AG04450 (cell line): ENCODE results near the gene RPL35. TPM values are rescaled to one million over a fixed set of nuclear protein-coding genes. Genes with fewer than 3 reads are reported as not detected.

Experiments used
- CTCF ChIA-PET: fragments of 300-600, 350-600 bp; formaldehyde crosslinking; extraction: SDS; loops from one replicate; lab custom pipeline; 2022; ENCODE audit warnings: antibody characterized with exemption, inconsistent platforms; lab: Charles Lee
- POLR2A ChIA-PET: fragments of 350-600 bp; formaldehyde crosslinking; extraction: SDS; loops from one replicate; lab custom pipeline; 2021; ENCODE audit warnings: antibody characterized with exemption, inconsistent platforms; lab: Yijun Ruan, JAX
- DNase-seq: peaks from one replicate; pipeline ENCODE4 v3.0.0-alpha.2; 2011; ENCODE audit warnings: low read depth, low spot score
- H3K27ac ChIP-seq: one replicate; pipeline ENCODE4 v1.5.1; 2012; ENCODE audit warnings: low read depth, low read length, control low read depth
- H3K27me3 ChIP-seq: one replicate; pipeline ENCODE4 v1.6.0; 2012; ENCODE audit warnings: low read length; ENCODE audit not compliant: control insufficient read depth, insufficient read depth
- H3K4me3 ChIP-seq: 2 replicates; pipeline ENCODE4 v1.5.1; 2011; ENCODE audit warnings: mild to moderate bottlenecking, low read depth, low read length, control low read depth
- H3K9me3 ChIP-seq: 2 replicates; pipeline ENCODE4 v1.5.1; 2012; ENCODE audit warnings: low read length; ENCODE audit not compliant: control insufficient read depth, insufficient read depth
- CTCF ChIP-seq: IDR thresholded peaks from 2 replicates; pipeline ENCODE4 v1.5.1; 2011; ENCODE audit warnings: low read depth, low read length, control low read depth, inconsistent platforms
- polyA plus RNA-seq: library from polyadenylated mRNA; depleted of rRNA; stranded (reverse); fragments of >200 nt; gene quantifications from 2 replicates; pipeline ENCODE4 v1.2.3, GENCODE V29; 2011

The RPL35 gene
- polyA plus RNA-seq, 1 experiment, result 2,283 TPM

DNA sequence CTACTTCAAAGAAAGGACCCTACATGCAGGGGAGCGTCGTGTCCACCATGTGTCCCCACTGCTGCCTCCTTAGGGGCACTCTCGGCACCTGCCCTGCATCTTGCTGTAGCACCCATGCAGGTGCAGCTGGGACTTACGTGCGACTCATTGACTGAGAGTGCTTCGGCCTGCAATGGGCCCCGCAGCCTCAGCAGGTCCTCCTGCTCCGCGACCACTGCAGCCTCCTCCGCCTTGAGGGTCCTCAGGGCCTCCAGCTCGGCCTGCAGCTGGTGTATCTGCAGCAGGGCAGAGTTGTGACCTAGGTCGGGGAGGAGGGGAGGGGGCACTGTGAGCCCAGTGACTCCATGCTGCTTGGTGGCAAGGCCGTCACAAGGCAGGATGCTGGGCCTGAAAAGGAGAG, 27.2 kb upstream of the RPL35 start:
- H3K27ac ChIP-seq, result no peak overlapping the region

DNA sequence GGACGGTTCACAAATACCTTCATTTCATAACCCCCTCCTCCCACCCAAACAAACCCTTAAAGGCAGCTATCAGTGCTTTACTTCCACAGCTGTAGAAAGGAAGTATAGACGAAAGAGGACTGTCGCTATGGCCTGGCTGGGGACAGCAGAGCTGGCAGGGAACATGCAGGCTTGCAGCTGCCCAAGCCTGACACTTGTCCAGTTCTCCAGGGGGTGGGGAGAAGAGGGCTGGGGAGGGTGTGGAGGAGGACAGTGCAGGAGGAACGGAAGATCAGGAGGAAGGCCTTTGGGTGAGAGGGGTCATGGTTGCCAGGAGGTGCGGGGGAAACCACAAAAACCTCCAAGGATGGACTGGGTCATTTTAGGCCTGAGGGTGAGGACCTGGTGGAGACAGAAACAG, 26.1 kb upstream of the RPL35 start:
- DNase-seq, result no peak
- Histone ChIP-seq H3K4me3 (no peak overlapping the region), H3K9me3 (no peaks in the 10 kb centered on the region; the same call in 1 of the 2 replicates), H3K27me3 (no peaks in the 10 kb centered on the region), H3K27ac (no peak overlapping the region)
- no peak for TF ChIP-seq CTCF
- CTCF ChIA-PET, result no interaction called here
- POLR2A ChIA-PET, result interaction anchor here (0.6 kb wide), 1 partner anchor 49 kb away, joined by 6 read pairs; no protein-coding TSS in a partner anchor

More for the DNA sequence above, 27.2 kb upstream of the RPL35 start:
- H3K4me3 ChIP-seq, result no peak overlapping the region
- TF ChIP-seq CTCF, result no peak
- no peaks in the 10 kb centered on the region for H3K27me3 ChIP-seq
- POLR2A ChIA-PET, result no interaction called here
- DNase-seq, result no peak
- no peaks in the 10 kb centered on the region; the same call in 1 of the 2 replicates for H3K9me3 ChIP-seq
- CTCF ChIA-PET, result no interaction called here

- no peak for DNase-seq
- no peaks in the 10 kb centered on the region for H3K27me3 ChIP-seq
- no peaks in the 10 kb centered on the region; the same call in 1 of the 2 replicates for H3K9me3 ChIP-seq
- CTCF ChIA-PET, result no interaction called here
- POLR2A ChIA-PET, result no interaction called here
- no peak for TF ChIP-seq CTCF
- no peak overlapping the region for H3K4me3 ChIP-seq
- H3K27ac ChIP-seq, result no peak overlapping the region
Observed at GRCh38 chr9:124886866-124887492, 25.2 kb upstream of the RPL35 start.

DNA sequence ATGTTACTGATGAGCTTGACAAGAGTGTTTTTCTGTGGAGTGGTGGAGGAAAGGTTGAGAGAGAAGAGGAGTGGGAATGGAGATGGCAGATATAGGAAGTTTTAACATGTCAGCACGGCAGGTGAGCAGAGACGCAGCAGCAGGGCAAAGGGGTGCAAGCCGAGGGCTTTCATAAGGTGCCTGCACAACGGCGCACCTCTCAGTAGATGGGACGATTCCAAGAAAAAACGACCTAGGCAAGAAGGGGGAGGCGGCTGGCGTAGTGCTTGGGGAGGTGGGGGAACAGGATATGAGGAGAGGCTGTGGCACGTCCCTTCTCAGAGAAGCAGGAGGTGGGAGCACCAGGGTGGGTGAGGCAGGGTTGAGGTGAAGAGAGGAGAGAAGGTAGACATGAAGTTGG, 24.7 kb upstream of the RPL35 start:
- H3K9me3 ChIP-seq, result no peaks in the 10 kb centered on the region; the same call in 1 of the 2 replicates
- ChIA-PET POLR2A (no interaction called here), CTCF (no interaction called here)
- no peak for DNase-seq
- TF ChIP-seq CTCF, result no peak
- no peak overlapping the region for H3K27ac ChIP-seq
- no peaks in the 10 kb centered on the region for H3K27me3 ChIP-seq
- no peak overlapping the region for H3K4me3 ChIP-seq

DNA sequence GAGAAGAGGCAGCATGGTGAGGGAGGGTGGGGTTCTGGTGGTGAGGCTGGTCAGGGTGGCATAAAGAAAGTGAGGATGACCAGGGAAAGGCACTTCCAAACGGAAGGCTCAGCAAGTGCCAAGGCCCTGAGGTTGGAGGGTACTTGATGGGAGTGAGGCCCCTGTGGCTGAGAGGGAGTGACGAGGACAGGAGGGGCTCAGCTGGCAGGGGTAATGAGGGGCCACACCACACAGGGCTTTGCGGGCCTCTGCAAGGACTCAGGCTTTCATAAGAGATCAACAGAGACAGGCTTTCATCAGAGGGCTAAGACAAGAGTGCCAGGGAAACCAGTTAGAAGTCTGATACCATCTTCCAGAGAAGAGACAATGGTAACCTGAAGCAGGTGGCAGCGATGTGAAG, 23.8 kb upstream of the RPL35 start:
- H3K9me3 ChIP-seq, result no peaks in the 10 kb centered on the region; the same call in 1 of the 2 replicates
- DNase-seq, result no peak
- no peak overlapping the region for H3K4me3 ChIP-seq
- no peak for TF ChIP-seq CTCF
- ChIA-PET POLR2A (no interaction called here), CTCF (interaction anchor here (1.1 kb wide), 1 partner anchor 9 kb away, joined by 3 read pairs; no protein-coding TSS in a partner anchor)
- no peaks in the 10 kb centered on the region for H3K27me3 ChIP-seq
- no peak overlapping the region for H3K27ac ChIP-seq
